Thyroid gland (tissue), 4 donors: ENCODE results near the gene SPATC1L.
A peak's percentile ranks its signal among the peaks of the same experiment; 100 is the strongest.

ENCODE experiments used
- POLR2A ChIP-seq, 2 donors: fragments of 450-650 bp; IDR thresholded peaks; one replicate each; pipeline ENCODE4 v1.6.1; 2017; ENCODE audit warnings: antibody characterized with exemption in 2 of 2, mild to moderate bottlenecking in 2 of 2, moderate library complexity in 1 of 2
- TF ChIP-seq, protein P1 (sequence below), 6 experiments: fragments of 200-600 bp in 3 of 6; fragments of 450-650 bp in 3 of 6; sonication (generic) in 3 of 6; IDR thresholded peaks; one replicate each; pipeline ENCODE4 v1.5.1; 2016 to 2019; ENCODE audit warnings: antibody characterized with exemption in 6 of 6, mild to moderate bottlenecking in 2 of 6, inconsistent platforms in 1 of 6, moderate library complexity in 1 of 6

DNA sequence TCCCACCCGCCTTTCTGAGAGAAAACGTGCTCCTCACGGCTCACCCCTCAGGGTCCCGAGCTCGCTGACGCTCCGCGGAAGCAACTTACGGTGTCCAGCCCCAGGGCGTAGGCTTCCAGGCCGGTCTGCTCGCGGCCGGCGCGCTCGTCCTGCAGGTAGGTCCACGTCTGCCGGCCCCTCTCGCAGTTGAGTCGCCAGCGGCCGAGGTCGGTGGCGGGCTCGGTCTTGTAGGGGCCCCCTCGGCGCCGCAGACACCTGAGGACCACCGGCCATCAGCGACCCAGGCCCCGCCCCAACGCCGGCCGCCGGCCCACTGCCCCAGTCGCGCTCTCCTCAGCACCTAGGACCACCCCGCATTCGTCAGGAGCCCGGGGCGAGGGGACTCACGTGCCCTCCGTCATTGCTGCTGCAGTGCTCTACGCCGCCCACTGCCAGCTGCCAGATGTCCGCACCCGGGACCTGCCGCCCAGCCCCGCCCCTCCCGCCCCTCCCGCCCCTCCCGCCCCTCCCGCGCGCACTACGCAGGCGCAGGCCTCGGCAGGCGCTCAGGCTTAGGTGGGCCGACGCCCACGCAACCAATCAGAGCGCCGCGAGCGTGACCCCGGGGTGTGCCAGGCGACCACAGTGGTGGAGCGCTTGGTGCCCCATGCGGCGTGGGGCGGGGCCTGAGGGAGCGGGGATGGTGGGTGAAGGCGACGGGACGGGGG lies 44.2 kb upstream of the SPATC1L start, which contains the start of gene LSS:
- TF ChIP-seq, protein P1, sequence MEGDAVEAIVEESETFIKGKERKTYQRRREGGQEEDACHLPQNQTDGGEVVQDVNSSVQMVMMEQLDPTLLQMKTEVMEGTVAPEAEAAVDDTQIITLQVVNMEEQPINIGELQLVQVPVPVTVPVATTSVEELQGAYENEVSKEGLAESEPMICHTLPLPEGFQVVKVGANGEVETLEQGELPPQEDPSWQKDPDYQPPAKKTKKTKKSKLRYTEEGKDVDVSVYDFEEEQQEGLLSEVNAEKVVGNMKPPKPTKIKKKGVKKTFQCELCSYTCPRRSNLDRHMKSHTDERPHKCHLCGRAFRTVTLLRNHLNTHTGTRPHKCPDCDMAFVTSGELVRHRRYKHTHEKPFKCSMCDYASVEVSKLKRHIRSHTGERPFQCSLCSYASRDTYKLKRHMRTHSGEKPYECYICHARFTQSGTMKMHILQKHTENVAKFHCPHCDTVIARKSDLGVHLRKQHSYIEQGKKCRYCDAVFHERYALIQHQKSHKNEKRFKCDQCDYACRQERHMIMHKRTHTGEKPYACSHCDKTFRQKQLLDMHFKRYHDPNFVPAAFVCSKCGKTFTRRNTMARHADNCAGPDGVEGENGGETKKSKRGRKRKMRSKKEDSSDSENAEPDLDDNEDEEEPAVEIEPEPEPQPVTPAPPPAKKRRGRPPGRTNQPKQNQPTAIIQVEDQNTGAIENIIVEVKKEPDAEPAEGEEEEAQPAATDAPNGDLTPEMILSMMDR (IDR thresholded peaks at IDR 0.05) = no peak
- TF ChIP-seq POLR2A (IDR thresholded peaks at IDR 0.05) = peak in 1 of 2 donors; percentile 69
